Mesenchymal stem cell (in vitro differentiated cells and primary cell): Measurements from ENCODE around the gene CEMIP.

Source experiments
- DNase-seq: peaks from one replicate; pipeline ENCODE4 v3.0.0-alpha.2; 2013
- H2AFZ ChIP-seq: one replicate; pipeline ENCODE4 v1.6.1; 2013; ENCODE audit warnings: low read depth, mild to moderate bottlenecking, control low read depth, inconsistent platforms, low read length, moderate library complexity
- H2AK5ac ChIP-seq: 2 replicates; pipeline ENCODE4 v1.6.1; 2013; ENCODE audit warnings: low read length, moderate library complexity, mild to moderate bottlenecking, inconsistent platforms; ENCODE audit not compliant: severe bottlenecking
- H2BK120ac ChIP-seq: one replicate; pipeline ENCODE4 v1.6.1; 2013; ENCODE audit warnings: low read depth, mild to moderate bottlenecking, inconsistent platforms, low read length, moderate library complexity
- H2BK12ac ChIP-seq, 2 experiments: one replicate each; pipeline ENCODE4 v1.6.1; 2013; ENCODE audit warnings: inconsistent platforms in 2 of 2, low read length in 2 of 2, mild to moderate bottlenecking in 2 of 2, moderate library complexity in 2 of 2, control low read depth in 1 of 2
- H2BK15ac ChIP-seq: one replicate; pipeline ENCODE4 v1.6.1; 2013; ENCODE audit warnings: mild to moderate bottlenecking, low read depth, inconsistent platforms; ENCODE audit not compliant: poor library complexity, severe bottlenecking
- H2BK5ac ChIP-seq: 2 replicates; pipeline ENCODE4 v1.6.1; 2013; ENCODE audit warnings: low read depth, mild to moderate bottlenecking, low read length, control low read depth, inconsistent platforms; ENCODE audit not compliant: poor library complexity, severe bottlenecking
- H3K14ac ChIP-seq, 2 experiments: one replicate each; pipeline ENCODE4 v1.6.1; 2013; ENCODE audit warnings: inconsistent platforms in 2 of 2, low read length in 2 of 2, control low read depth in 1 of 2, mild to moderate bottlenecking in 1 of 2, moderate library complexity in 1 of 2
- H3K18ac ChIP-seq, 2 experiments: one replicate each; pipeline ENCODE4 v1.6.1; 2013; ENCODE audit warnings: inconsistent platforms in 2 of 2, low read length in 2 of 2, control low read depth in 1 of 2, low read depth in 1 of 2, mild to moderate bottlenecking in 1 of 2
- H3K23ac ChIP-seq, 2 experiments: one replicate each; pipeline ENCODE4 v1.6.1; 2013; ENCODE audit warnings: inconsistent platforms in 2 of 2, low read length in 2 of 2, mild to moderate bottlenecking in 2 of 2, moderate library complexity in 2 of 2, control low read depth in 1 of 2
- H3K27ac ChIP-seq: 2 replicates; pipeline ENCODE4 v1.5.1; 2013; ENCODE audit warnings: mild to moderate bottlenecking, moderate library complexity, low read length, control low read depth, inconsistent platforms; ENCODE audit not compliant: poor library complexity, severe bottlenecking
- H3K27me3 ChIP-seq, 2 experiments: 2 replicates each; pipeline versions ENCODE4 v1.6.1 to v1.7.0; 2013; ENCODE audit warnings: low read length in 2 of 2, mild to moderate bottlenecking in 2 of 2, moderate library complexity in 2 of 2, control low read depth in 1 of 2, inconsistent platforms in 1 of 2; ENCODE audit not compliant: control insufficient read depth in 1 of 2, insufficient read depth in 1 of 2
- H3K36me3 ChIP-seq, 2 experiments: 2 replicates each; pipeline versions ENCODE4 v1.6.1 to v1.7.0; 2013; ENCODE audit warnings: low read length in 2 of 2, control low read depth in 1 of 2, inconsistent platforms in 1 of 2, low read depth in 1 of 2, mild to moderate bottlenecking in 1 of 2; ENCODE audit not compliant: insufficient read depth in 2 of 2, control insufficient read depth in 1 of 2
- H3K4ac ChIP-seq, 2 experiments: one replicate each; pipeline ENCODE4 v1.6.1; 2013; ENCODE audit warnings: inconsistent platforms in 2 of 2, low read length in 2 of 2, mild to moderate bottlenecking in 2 of 2, moderate library complexity in 2 of 2, control low read depth in 1 of 2, low read depth in 1 of 2
- H3K4me1 ChIP-seq: 2 replicates; pipeline ENCODE4 v1.6.1; 2013; ENCODE audit warnings: low read depth, low read length, control low read depth; ENCODE audit not compliant: control insufficient read depth, insufficient read depth
- H3K4me2 ChIP-seq: 2 replicates; pipeline ENCODE4 v1.6.1; 2013; ENCODE audit warnings: low read length, mild to moderate bottlenecking, inconsistent platforms; ENCODE audit not compliant: poor library complexity, severe bottlenecking
- H3K4me3 ChIP-seq, 2 experiments: 2 replicates each; pipeline versions ENCODE4 v1.5.1 to v1.7.0; 2013; ENCODE audit warnings: low read length in 2 of 2, mild to moderate bottlenecking in 2 of 2, control low read depth in 1 of 2, low read depth in 1 of 2; ENCODE audit not compliant: insufficient read depth in 1 of 2
- H3K79me1 ChIP-seq: replicated peaks from 2 replicates; pipeline ENCODE4 v1.6.1; 2013; ENCODE audit warnings: mild to moderate bottlenecking, control low read depth, low read length, inconsistent platforms; ENCODE audit not compliant: poor library complexity, severe bottlenecking
- H3K9ac ChIP-seq: 2 replicates; pipeline ENCODE4 v1.7.0; 2013; ENCODE audit warnings: mild to moderate bottlenecking, low read length, moderate library complexity
- H3K9me3 ChIP-seq: 2 replicates; pipeline ENCODE4 v1.7.0; 2013; ENCODE audit warnings: mild to moderate bottlenecking, low read length; ENCODE audit not compliant: control insufficient read depth
- H4K8ac ChIP-seq: one replicate; pipeline ENCODE4 v1.6.1; 2013; ENCODE audit warnings: inconsistent platforms, mild to moderate bottlenecking, low read length, moderate library complexity
- H4K91ac ChIP-seq: one replicate; pipeline ENCODE4 v1.6.1; 2013; ENCODE audit warnings: mild to moderate bottlenecking, low read length, inconsistent platforms
- WGBS: methylation state at CpG from one replicate; pipeline ENCODE4 v1.1.7; 2013; ENCODE audit warnings: mixed read lengths; 5-methylcytosine and 5-hydroxymethylcytosine counted together

CEMIP gene

GRCh38 chr15:80769153-80769828, 9.9 kb upstream of the CEMIP start:
- H3K4me3 ChIP-seq, result no peak overlapping the region
- DNase-seq, result no peak
- H3K14ac ChIP-seq, result no peak overlapping the region
- no peak overlapping the region for H4K8ac ChIP-seq
- H2BK12ac ChIP-seq, result no peak overlapping the region
- H3K4ac ChIP-seq, result no peak overlapping the region
- H3K9me3 ChIP-seq, result no peaks in the 10 kb centered on the region
- H3K23ac ChIP-seq, result no peak overlapping the region
- no peak overlapping the region for H2AFZ ChIP-seq
- no peaks in the 10 kb centered on the region for H3K79me1 ChIP-seq
- no peak overlapping the region for H4K91ac ChIP-seq
- no peak overlapping the region for H2BK15ac ChIP-seq
- no peak overlapping the region for H2BK5ac ChIP-seq
- no peak overlapping the region for H3K18ac ChIP-seq
- H3K4me1 ChIP-seq, result no peaks in the 10 kb centered on the region
- WGBS, result 85% methylated on average over 7 of the region's 7 CpGs
- H3K27ac ChIP-seq, result no peak overlapping the region
- no peak overlapping the region for H3K4me2 ChIP-seq
- H2AK5ac ChIP-seq, result no peak overlapping the region
- H3K27me3 ChIP-seq, result no peaks in the 10 kb centered on the region
- H3K9ac ChIP-seq, result no peak overlapping the region
- no peak overlapping the region for H2BK120ac ChIP-seq
- no peaks in the 10 kb centered on the region for H3K36me3 ChIP-seq

- no peak overlapping the region for H3K4ac ChIP-seq
- H3K27ac ChIP-seq, result no peak overlapping the region
- no peaks in the 10 kb centered on the region for H3K36me3 ChIP-seq
- H2BK12ac ChIP-seq, result no peak overlapping the region
- H4K91ac ChIP-seq, result no peak overlapping the region
- H3K9me3 ChIP-seq, result no peaks in the 10 kb centered on the region
- H2BK15ac ChIP-seq, result no peak overlapping the region
- 94% methylated on average over 6 of the region's 7 CpGs for WGBS
- no peak overlapping the region for H3K4me2 ChIP-seq
- no peak overlapping the region for H3K9ac ChIP-seq
- H3K4me3 ChIP-seq, result no peak overlapping the region
- no peak overlapping the region for H2BK5ac ChIP-seq
- no peak overlapping the region for H3K14ac ChIP-seq
- no peak overlapping the region for H2BK120ac ChIP-seq
- no peaks in the 10 kb centered on the region for H3K4me1 ChIP-seq
- H3K23ac ChIP-seq, result no peak overlapping the region
- no peaks in the 10 kb centered on the region for H3K27me3 ChIP-seq
- H2AK5ac ChIP-seq, result no peak overlapping the region
- H2AFZ ChIP-seq, result no peak overlapping the region
- H3K18ac ChIP-seq, result no peak overlapping the region
- H3K79me1 ChIP-seq, result no peaks in the 10 kb centered on the region
- H4K8ac ChIP-seq, result peak overlapping the region; percentile 49
- DNase-seq, result no peak
Observed at GRCh38 chr15:80769829-80770705, 9.1 kb upstream of the CEMIP start.

- Histone ChIP-seq H3K36me3 (no peaks in the 10 kb centered on the region), H3K4me3 (no peak overlapping the region), H4K8ac (no peak overlapping the region), H3K14ac (no peak overlapping the region), H3K18ac (no peak overlapping the region), H4K91ac (no peak overlapping the region), H3K9ac (peak overlapping the region; percentile 39), H2AK5ac (no peak overlapping the region), H3K79me1 (no peaks in the 10 kb centered on the region), H3K27me3 (no peaks in the 10 kb centered on the region), H3K9me3 (no peaks in the 10 kb centered on the region), H2BK120ac (no peak overlapping the region), H3K23ac (no peak overlapping the region), H3K4me1 (no peaks in the 10 kb centered on the region), H2BK15ac (no peak overlapping the region), H2BK5ac (no peak overlapping the region), H3K4me2 (no peak overlapping the region), H3K27ac (no peak overlapping the region), H3K4ac (no peak overlapping the region), H2BK12ac (no peak overlapping the region), H2AFZ (no peak overlapping the region)
- 79% methylated on average over 8 of the region's 8 CpGs for whole genome bisulfite sequencing
- no peak for DNase-seq
Observed at GRCh38 chr15:80773122-80773551, 6.0 kb upstream of the CEMIP start.

GRCh38 chr15:80773792-80774352, 5.3 kb upstream of the CEMIP start:
- no peak overlapping the region for H2BK120ac ChIP-seq
- H3K36me3 ChIP-seq, result no peaks in the 10 kb centered on the region
- no peak overlapping the region for H3K4ac ChIP-seq
- no peaks in the 10 kb centered on the region for H3K9me3 ChIP-seq
- H3K4me2 ChIP-seq, result no peak overlapping the region
- no peak overlapping the region for H3K18ac ChIP-seq
- no peaks in the 10 kb centered on the region for H3K79me1 ChIP-seq
- no peak overlapping the region for H2BK12ac ChIP-seq
- H2AK5ac ChIP-seq, result no peak overlapping the region
- DNase-seq, result no peak
- H3K9ac ChIP-seq, result peak overlapping the region; percentile 39
- peaks cover 0 to 5% of the 10 kb centered on the region in 2 experiments for H3K27me3 ChIP-seq
- H4K8ac ChIP-seq, result no peak overlapping the region
- H2BK5ac ChIP-seq, result no peak overlapping the region
- peaks cover 2% of the 10 kb centered on the region for H3K4me1 ChIP-seq
- no peak overlapping the region for H4K91ac ChIP-seq
- H2AFZ ChIP-seq, result no peak overlapping the region
- no peak overlapping the region for H3K23ac ChIP-seq
- no peak overlapping the region for H3K4me3 ChIP-seq
- no peak overlapping the region for H2BK15ac ChIP-seq
- no peak overlapping the region for H3K27ac ChIP-seq
- 76% methylated on average over 5 of the region's 5 CpGs for WGBS
- no peak overlapping the region for H3K14ac ChIP-seq
